GM18520 (cell line): Measurements from ENCODE around the gene SPANXC.
"Not testable (repeated sequence)": the region's sequence is repeated elsewhere in the genome, so short reads cannot be mapped to it uniquely, and the experiment has no call there.

Experiments
- ATAC-seq: cut with Tn5 transposase; IDR thresholded peaks from one replicate; pipeline ENCODE4 v1.9.1; 2021; ENCODE audit not compliant: unreplicated experiment

SPANXC gene, protein sequence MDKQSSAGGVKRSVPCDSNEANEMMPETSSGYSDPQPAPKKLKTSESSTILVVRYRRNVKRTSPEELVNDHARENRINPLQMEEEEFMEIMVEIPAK

DNA sequence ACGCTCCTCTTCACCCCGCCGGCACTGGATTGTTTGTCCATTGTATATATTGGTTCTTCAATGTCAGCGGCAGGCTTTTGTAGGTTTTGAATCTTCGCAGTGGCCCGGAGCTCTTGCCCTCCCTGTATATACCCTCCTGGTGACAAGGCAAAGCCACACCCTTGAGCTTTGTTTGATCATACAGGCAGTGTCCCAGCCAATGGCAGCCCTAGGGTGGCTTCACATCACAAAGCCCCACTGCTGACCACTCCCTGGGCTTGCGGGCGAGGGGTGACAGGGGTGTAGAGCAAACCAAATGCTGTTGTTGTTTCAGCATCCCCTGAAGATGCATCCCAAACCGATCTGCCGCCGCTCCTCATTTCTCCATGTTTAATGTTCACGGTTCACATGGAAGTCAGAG lies at the start of gene SPANXC:
TSS of gene SPANXC (minus strand) at position 101 of the 400 bp plus-strand sequence. CDS start at position 41, 60 bp downstream.
- not testable (repeated sequence) for ATAC-seq

DNA sequence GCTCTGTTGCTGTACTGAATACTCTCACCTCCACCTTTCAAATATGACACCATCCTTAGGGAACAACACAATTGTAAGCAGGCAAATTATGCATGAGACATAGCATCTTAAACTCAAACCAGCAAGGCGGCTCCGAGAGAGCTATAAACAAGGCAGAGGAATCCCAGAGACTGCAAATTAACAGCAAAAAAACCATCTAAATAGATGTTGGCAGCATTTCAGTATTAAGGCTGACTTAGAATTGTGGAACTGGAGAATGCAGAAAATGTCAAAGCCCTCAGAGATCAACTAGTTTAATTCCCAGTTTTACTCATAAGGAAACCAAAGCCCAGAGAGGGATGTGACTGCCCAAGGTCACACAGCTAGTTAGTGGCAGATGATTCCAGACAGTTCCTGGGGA lies 37.2 kb upstream of the SPANXC start:
- no peak for ATAC-seq

DNA sequence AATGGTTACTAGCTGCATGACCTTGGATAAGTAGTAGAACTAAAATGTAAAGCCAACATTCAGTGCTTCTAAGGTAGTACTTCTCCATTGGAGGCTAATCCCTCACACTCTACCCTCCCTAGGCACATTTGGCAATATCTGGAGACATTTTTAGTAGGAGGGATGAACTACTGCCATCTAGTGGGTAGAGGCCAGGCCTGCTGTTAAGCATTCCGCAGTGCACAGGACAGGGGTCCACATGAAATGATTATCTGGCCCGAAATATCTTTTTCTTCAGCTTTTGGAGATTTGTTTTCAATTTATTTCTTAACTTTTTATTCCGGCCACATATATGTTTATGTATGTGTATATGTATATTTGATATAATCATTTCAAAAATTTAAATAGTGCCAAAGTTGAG lies 36.0 kb upstream of the SPANXC start:
- no peak for ATAC-seq

DNA sequence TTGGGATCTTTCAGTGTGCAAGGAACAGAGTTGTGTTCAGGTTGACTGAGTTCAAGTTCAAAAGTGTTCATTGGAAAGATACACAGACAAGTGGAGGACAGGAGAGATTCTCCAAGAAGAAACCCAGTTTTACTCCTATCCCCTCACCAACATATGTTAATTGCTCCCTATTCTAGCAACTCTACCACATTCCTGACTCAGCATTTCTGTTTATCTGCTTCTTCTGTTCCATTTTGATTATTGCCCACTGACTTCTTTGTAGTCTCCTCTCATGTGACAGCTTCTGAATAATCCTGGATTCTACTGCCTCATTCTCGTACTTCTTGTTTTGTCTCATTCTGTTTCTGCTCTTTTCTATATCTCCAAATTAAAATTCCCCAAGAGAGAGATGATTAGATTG lies 15.8 kb upstream of the SPANXC start:
- ATAC-seq: no peak

DNA sequence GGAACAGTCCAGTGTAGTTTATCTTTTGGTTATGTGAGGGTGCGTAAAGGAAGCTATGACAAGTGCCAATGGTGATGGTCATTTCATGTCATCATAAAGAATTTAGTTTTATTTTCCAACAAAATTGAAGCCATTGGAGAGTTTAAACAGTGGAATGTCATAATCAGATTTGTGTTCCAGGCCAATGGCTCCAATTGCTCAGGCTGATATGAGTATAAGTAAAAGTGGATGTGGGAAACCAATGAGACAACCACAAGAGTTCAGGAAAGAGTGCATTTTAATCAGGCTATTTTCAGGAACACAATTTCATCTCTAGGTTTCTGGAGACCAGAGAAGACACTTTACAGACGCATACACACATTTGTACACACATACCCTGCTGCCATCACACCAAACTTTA lies 20.7 kb downstream of the SPANXC start:
- no peak for ATAC-seq

DNA sequence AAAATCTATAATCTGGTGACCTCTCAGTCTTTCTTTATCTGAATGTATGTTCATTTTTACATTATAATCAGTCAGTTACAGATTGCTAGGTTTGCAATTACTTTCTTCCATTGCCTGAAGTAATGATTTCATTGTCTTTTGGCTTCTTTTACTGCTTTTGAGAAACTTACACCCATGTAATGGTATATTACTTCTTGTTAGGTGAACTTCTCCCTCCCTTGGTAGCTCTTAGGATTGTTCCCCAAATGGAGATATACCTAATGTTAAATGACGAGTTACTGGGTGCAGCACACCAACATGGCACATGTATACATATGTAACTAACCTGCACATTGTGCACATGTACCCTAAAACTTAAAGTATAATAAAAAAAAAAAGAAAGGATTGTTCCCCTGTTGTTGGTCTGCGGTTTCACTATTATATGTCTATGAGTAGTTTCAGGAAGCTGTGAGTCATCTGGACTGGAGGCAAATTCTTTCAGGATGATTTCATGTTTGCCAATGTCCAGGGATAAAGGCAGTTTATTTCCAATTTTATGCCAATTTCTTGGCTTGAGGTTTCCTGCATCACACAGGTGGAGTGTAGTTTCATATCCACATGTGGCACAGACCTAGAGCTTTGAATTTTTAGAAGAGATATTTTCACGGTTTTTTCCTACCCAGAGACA lies 21.8 kb downstream of the SPANXC start:
- ATAC-seq: no peak

DNA sequence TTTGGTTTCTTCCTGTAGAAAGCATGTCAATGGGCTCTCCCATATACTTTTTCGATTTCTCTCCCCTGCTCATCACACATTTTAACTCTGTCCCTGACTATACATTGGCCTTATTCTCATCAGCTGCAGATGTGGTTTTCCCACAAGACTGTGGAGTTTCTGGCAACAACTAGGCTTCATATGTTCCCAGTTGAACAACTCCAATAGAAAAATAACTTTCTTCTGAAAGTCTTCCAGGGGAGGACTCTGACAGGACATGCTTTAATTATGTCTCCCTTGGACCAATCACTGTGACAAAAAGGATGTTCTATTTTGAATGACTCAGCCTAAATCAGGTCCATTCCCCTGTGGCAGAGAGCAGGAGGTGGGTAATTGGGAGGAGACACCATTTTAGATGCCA lies 28.1 kb downstream of the SPANXC start:
- ATAC-seq: no peak

DNA sequence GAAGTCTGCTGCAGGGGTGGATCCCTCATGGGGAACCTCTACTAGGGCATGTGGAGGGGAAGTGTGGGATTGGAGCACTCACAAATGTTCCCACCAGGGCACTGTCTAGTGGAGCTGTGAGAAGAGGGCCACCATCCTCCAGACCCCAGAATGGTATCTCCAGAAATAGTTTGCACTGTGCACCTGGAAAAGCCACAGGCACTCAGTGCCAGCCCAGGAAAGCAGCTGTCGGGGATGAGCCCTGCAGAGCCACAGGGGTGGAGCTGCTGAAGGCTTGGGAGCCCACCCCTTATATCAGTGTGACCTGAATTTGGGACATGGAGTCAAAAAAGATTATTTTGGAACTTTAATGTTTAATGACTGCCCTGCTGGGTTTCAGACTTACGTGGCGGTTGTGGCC lies 40.4 kb downstream of the SPANXC start:
- ATAC-seq: no peak
